ENCODE results near the gene SARDH.

SARDH gene

DNA sequence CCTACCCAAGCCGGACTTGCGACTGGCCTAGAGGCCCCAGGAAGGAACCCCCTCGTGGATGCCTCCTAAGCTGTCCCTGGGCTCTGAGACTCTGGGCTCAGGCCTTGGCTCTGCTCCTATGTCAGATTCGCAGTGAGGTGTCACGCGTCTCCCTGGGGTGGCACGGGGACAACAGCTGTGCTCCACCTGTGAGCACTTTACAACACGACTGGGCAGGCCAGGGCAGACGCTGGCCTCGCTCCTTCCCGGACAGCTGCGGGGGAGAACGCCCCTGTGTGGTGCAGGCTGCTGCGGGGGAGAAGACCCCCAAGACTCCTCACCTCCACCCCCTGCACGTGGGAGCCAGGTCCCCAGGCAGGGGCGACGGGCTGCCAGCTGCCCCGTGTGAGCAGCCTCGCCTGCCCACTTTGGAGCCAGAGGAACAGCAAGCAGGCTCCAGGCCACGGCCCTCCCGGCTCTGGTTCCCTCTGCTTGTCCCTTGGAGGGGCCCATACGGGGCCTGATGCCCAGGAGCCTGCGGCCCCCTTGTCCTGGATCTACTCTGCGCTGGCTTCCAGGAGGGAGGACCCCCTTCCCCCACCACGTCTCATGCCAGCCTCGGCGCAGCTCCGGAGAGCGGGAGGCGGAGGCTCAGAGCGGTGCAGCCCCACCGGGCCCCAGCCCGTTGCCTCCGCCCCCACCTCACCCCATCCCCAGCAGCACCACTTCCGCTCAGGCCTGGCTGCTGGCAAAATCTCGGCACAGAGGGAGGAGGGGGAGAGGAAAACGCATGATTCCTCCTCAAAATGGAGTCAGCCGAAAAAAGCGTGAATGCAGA, 36.0 kb downstream of the SARDH start:
- no peaks in the 10 kb centered on the region for H3K79me2 ChIP-seq (ENCODE audit: control insufficient read depth, insufficient read depth, low read length, poor library complexity)
- no peak overlapping the region for H3K27ac ChIP-seq (ENCODE audit: low read depth, low read length)
- no peak overlapping the region for H3K4me2 ChIP-seq (ENCODE audit: low read length)
- no peak overlapping the region for H4K91ac ChIP-seq (ENCODE audit: low read depth, low read length)
- no peak overlapping the region for H4K12ac ChIP-seq (ENCODE audit: low read depth, low read length)
- H3K4me3 ChIP-seq (ENCODE audit: low read depth, low read length) = no peak overlapping the region
- H3K23ac ChIP-seq (ENCODE audit: low read length) = no peak overlapping the region
- no peak overlapping the region for H2BK12ac ChIP-seq (ENCODE audit: low read length)
- no peak overlapping the region for H4K8ac ChIP-seq (ENCODE audit: low read depth, low read length)
- H2BK5ac ChIP-seq (ENCODE audit: low read depth, low read length, poor library complexity) = no peak overlapping the region
- no peaks in the 10 kb centered on the region for H3K36me3 ChIP-seq (ENCODE audit: control insufficient read depth in 1 of 2, insufficient read depth in 2 of 2, low read length in 2 of 2)
- no peak for DNase-seq
- H3K9me3 ChIP-seq (ENCODE audit: insufficient read depth, low read depth, low read length) = no peaks in the 10 kb centered on the region
- no peak overlapping the region for H2BK120ac ChIP-seq (ENCODE audit: insufficient read depth, low read length, poor library complexity)
- no peaks in the 10 kb centered on the region for H3K4me1 ChIP-seq (ENCODE audit: control insufficient read depth in 1 of 2, insufficient read depth in 2 of 2, low read length in 2 of 2)
- H3K14ac ChIP-seq (ENCODE audit: low read length) = no peak overlapping the region
- no peak overlapping the region for H3K4ac ChIP-seq (ENCODE audit: low read depth, low read length)
- no peak overlapping the region for H3K9ac ChIP-seq (ENCODE audit: low read length)
- WGBS (ENCODE audit: extremely low coverage, insufficient coverage, insufficient read length) = no CpG with 5 or more reads among the region's 39 CpGs
- H3K18ac ChIP-seq (ENCODE audit: low read length) = no peak overlapping the region
- no peaks in the 10 kb centered on the region for H3K79me1 ChIP-seq (ENCODE audit: low read length)
- H2AFZ ChIP-seq (ENCODE audit: insufficient read depth, low read length, poor library complexity) = no peak overlapping the region
- H2AK5ac ChIP-seq (ENCODE audit: low read length) = no peak overlapping the region
- no peaks in the 10 kb centered on the region for H3K27me3 ChIP-seq (ENCODE audit: insufficient read depth, low read length)

DNA sequence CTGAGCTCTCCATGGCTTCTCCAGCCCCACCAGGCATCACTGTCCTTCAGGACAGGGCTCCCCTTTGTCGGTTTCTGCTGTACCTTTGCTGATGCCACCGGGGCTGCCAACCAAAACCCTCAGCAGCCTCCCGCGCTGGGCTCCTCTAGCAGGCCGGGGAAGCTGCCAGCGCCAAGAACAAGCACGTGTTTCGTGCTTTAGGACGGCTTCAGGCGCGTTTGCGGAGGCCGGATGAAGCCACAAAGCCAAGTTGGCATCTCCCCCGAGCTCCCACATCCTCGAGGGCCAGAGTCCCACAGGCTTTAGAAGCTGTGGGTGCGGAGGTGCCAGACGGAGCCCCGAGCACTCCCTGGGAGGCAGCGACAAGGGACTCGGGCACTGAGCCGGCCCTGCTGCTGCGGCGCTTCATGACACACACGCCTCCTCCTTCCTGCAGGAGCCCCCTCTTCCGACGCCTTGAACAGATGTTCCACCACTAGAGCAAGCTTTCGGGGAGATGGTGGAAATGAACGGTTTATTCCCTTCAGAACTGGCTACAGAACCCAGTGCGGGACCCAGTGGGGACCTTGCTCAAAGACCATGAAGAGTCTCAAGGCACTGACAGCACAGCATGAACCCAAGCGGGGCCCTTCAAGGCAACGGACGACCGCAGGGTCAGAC, 36.7 kb downstream of the SARDH start:
- no peak overlapping the region for H4K12ac ChIP-seq (ENCODE audit: low read depth, low read length)

DNA sequence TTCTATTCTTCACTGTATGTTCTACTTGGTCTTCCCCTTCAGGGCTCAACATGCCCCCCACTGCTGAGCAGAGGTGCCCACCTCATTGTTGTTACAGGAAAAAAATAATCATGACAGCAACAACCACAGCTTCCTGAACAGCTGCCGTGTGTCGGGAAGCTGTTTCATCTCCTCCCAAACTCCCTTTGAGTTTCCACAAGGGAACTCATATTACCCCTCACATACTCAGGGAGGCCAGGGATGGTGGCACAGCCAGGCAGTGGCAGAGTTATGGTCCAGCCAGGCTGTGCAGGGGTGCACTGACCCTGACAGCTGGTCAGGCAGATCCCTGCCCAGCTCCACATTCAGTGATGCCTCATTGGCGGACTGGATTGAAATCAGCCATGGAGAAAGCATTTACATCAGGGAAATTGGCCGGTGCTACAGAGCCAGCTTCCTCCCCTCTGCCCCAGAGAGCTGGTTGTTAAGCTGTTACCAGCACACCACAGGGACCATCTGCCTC, 37.3 kb downstream of the SARDH start:
- H3K27ac ChIP-seq (ENCODE audit: low read depth, low read length) = no peak overlapping the region
- H4K12ac ChIP-seq (ENCODE audit: low read depth, low read length) = no peak overlapping the region
- no peaks in the 10 kb centered on the region for H3K4me1 ChIP-seq (ENCODE audit: control insufficient read depth in 1 of 2, insufficient read depth in 2 of 2, low read length in 2 of 2)
- H3K23ac ChIP-seq (ENCODE audit: low read length) = no peak overlapping the region
- H3K79me2 ChIP-seq (ENCODE audit: control insufficient read depth, insufficient read depth, low read length, poor library complexity) = no peaks in the 10 kb centered on the region
- H3K36me3 ChIP-seq (ENCODE audit: control insufficient read depth in 1 of 2, insufficient read depth in 2 of 2, low read length in 2 of 2) = no peaks in the 10 kb centered on the region
- no peak overlapping the region for H2BK12ac ChIP-seq (ENCODE audit: low read length)
- WGBS (ENCODE audit: extremely low coverage, insufficient coverage, insufficient read length) = no CpG with 5 or more reads among the region's 4 CpGs
- no peak overlapping the region for H3K9ac ChIP-seq (ENCODE audit: low read length)
- no peak overlapping the region for H4K91ac ChIP-seq (ENCODE audit: low read depth, low read length)
- no peak overlapping the region for H4K8ac ChIP-seq (ENCODE audit: low read depth, low read length)
- no peak overlapping the region for H2AFZ ChIP-seq (ENCODE audit: insufficient read depth, low read length, poor library complexity)
- no peaks in the 10 kb centered on the region for H3K79me1 ChIP-seq (ENCODE audit: low read length)
- no peak overlapping the region for H3K4me2 ChIP-seq (ENCODE audit: low read length)
- no peak for DNase-seq
- no peak overlapping the region for H3K4me3 ChIP-seq (ENCODE audit: low read depth, low read length)
- no peaks in the 10 kb centered on the region for H3K27me3 ChIP-seq (ENCODE audit: insufficient read depth, low read length)
- no peak overlapping the region for H2AK5ac ChIP-seq (ENCODE audit: low read length)
- H3K18ac ChIP-seq (ENCODE audit: low read length) = no peak overlapping the region
- H2BK120ac ChIP-seq (ENCODE audit: insufficient read depth, low read length, poor library complexity) = no peak overlapping the region
- H3K4ac ChIP-seq (ENCODE audit: low read depth, low read length) = no peak overlapping the region
- no peak overlapping the region for H2BK5ac ChIP-seq (ENCODE audit: low read depth, low read length, poor library complexity)
- H3K14ac ChIP-seq (ENCODE audit: low read length) = no peak overlapping the region
- no peaks in the 10 kb centered on the region for H3K9me3 ChIP-seq (ENCODE audit: insufficient read depth, low read depth, low read length)

More for the DNA sequence above, 36.7 kb downstream of the SARDH start:
- H3K27ac ChIP-seq (ENCODE audit: low read depth, low read length) = no peak overlapping the region
- no peaks in the 10 kb centered on the region for H3K27me3 ChIP-seq (ENCODE audit: insufficient read depth, low read length)
- no peak overlapping the region for H3K23ac ChIP-seq (ENCODE audit: low read length)
- no peak for DNase-seq
- no peak overlapping the region for H3K4me3 ChIP-seq (ENCODE audit: low read depth, low read length)
- H2BK12ac ChIP-seq (ENCODE audit: low read length) = no peak overlapping the region
- WGBS (ENCODE audit: extremely low coverage, insufficient coverage, insufficient read length) = no CpG with 5 or more reads among the region's 33 CpGs
- H3K79me1 ChIP-seq (ENCODE audit: low read length) = no peaks in the 10 kb centered on the region
- no peak overlapping the region for H2AFZ ChIP-seq (ENCODE audit: insufficient read depth, low read length, poor library complexity)
- no peak overlapping the region for H2BK120ac ChIP-seq (ENCODE audit: insufficient read depth, low read length, poor library complexity)
- no peak overlapping the region for H3K9ac ChIP-seq (ENCODE audit: low read length)
- H4K8ac ChIP-seq (ENCODE audit: low read depth, low read length) = no peak overlapping the region
- no peak overlapping the region for H4K91ac ChIP-seq (ENCODE audit: low read depth, low read length)
- H3K4me2 ChIP-seq (ENCODE audit: low read length) = no peak overlapping the region
- H3K4me1 ChIP-seq (ENCODE audit: control insufficient read depth in 1 of 2, insufficient read depth in 2 of 2, low read length in 2 of 2) = no peaks in the 10 kb centered on the region
- H3K18ac ChIP-seq (ENCODE audit: low read length) = no peak overlapping the region
- H3K14ac ChIP-seq (ENCODE audit: low read length) = no peak overlapping the region
- no peaks in the 10 kb centered on the region for H3K36me3 ChIP-seq (ENCODE audit: control insufficient read depth in 1 of 2, insufficient read depth in 2 of 2, low read length in 2 of 2)
- no peaks in the 10 kb centered on the region for H3K9me3 ChIP-seq (ENCODE audit: insufficient read depth, low read depth, low read length)
- H3K4ac ChIP-seq (ENCODE audit: low read depth, low read length) = no peak overlapping the region
- H2AK5ac ChIP-seq (ENCODE audit: low read length) = no peak overlapping the region
- H2BK5ac ChIP-seq (ENCODE audit: low read depth, low read length, poor library complexity) = no peak overlapping the region
- H3K79me2 ChIP-seq (ENCODE audit: control insufficient read depth, insufficient read depth, low read length, poor library complexity) = no peaks in the 10 kb centered on the region

DNA sequence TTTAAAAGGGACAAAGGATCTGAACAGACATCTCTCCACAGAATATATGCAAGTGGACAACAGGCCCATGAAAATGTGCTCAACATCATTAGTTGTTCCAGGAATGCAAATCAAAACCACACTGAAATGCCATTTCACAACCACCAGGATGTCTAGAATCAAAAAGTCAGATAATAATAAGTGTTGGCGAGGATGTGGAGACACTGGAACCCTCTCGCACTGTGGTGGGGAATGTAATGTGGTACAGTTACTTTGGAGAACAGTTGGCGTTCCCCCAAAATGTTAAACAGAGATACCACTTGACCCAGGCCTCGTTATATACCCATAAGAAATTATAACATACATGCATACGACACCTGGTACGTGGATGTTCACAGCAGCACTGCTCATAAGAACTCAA, 38.6 kb downstream of the SARDH start:
- Histone ChIP-seq H2AK5ac (ENCODE audit: low read length) (no peak overlapping the region), H3K36me3 (ENCODE audit: control insufficient read depth in 1 of 2, insufficient read depth in 2 of 2, low read length in 2 of 2) (no peaks in the 10 kb centered on the region), H3K14ac (ENCODE audit: low read length) (no peak overlapping the region), H4K91ac (ENCODE audit: low read depth, low read length) (no peak overlapping the region), H3K9me3 (ENCODE audit: insufficient read depth, low read depth, low read length) (no peaks in the 10 kb centered on the region), H2BK12ac (ENCODE audit: low read length) (no peak overlapping the region), H4K8ac (ENCODE audit: low read depth, low read length) (no peak overlapping the region), H3K4me3 (ENCODE audit: low read depth, low read length) (no peak overlapping the region), H2BK120ac (ENCODE audit: insufficient read depth, low read length, poor library complexity) (no peak overlapping the region), H3K18ac (ENCODE audit: low read length) (no peak overlapping the region), H4K12ac (ENCODE audit: low read depth, low read length) (no peak overlapping the region), H3K23ac (ENCODE audit: low read length) (no peak overlapping the region), H3K4me1 (ENCODE audit: control insufficient read depth in 1 of 2, insufficient read depth in 2 of 2, low read length in 2 of 2) (no peaks in the 10 kb centered on the region), H2AFZ (ENCODE audit: insufficient read depth, low read length, poor library complexity) (no peak overlapping the region), H2BK5ac (ENCODE audit: low read depth, low read length, poor library complexity) (no peak overlapping the region), H3K4me2 (ENCODE audit: low read length) (no peak overlapping the region), H3K79me1 (ENCODE audit: low read length) (no peaks in the 10 kb centered on the region), H3K27me3 (ENCODE audit: insufficient read depth, low read length) (no peaks in the 10 kb centered on the region), H3K79me2 (ENCODE audit: control insufficient read depth, insufficient read depth, low read length, poor library complexity) (no peaks in the 10 kb centered on the region), H3K4ac (ENCODE audit: low read depth, low read length) (no peak overlapping the region), H3K9ac (ENCODE audit: low read length) (no peak overlapping the region), H3K27ac (ENCODE audit: low read depth, low read length) (no peak overlapping the region)
- no peak for DNase-seq
- no CpG with 5 or more reads among the region's 6 CpGs for WGBS (ENCODE audit: extremely low coverage, insufficient coverage, insufficient read length)
